Thyroid gland (tissue), 4 donors: Measurements from ENCODE around the gene SCMH1.

Source experiments
- CTCF ChIP-seq, 6 experiments: fragments of 200-600 bp in 3 of 6; fragments of 450-650 bp in 3 of 6; sonication (generic) in 3 of 6; IDR thresholded peaks; one replicate each; pipeline ENCODE4 v1.5.1; 2016 to 2019; ENCODE audit warnings: antibody characterized with exemption in 6 of 6, mild to moderate bottlenecking in 2 of 6, inconsistent platforms in 1 of 6, moderate library complexity in 1 of 6
- POLR2A ChIP-seq, 2 donors: fragments of 450-650 bp; IDR thresholded peaks; one replicate each; pipeline ENCODE4 v1.6.1; 2017; ENCODE audit warnings: antibody characterized with exemption in 2 of 2, mild to moderate bottlenecking in 2 of 2, moderate library complexity in 1 of 2

DNA sequence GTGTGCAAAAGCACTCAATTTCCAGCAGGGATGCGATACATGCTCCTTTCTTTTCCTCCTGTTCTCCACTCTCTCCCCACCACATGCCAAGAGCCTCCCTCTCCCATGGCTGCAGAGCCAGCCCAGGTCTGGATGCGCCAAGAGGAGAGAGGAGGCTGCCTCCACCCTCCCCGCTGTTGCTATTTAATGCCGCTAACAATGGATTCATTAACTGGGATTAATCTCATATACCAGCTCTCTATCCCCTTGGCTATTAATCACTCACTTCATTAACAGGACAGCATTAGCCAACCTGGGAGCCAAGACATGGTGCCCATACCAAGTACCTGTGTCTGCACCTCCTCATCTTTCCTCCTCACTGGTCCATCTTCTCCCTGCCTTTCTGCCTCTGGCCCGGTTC lies 49.1 kb upstream of the SCMH1 start:
- TF ChIP-seq CTCF (IDR thresholded peaks at IDR 0.05) (no peak), POLR2A (IDR thresholded peaks at IDR 0.05) (no peak)
